NCI-H2227 (cell line): ENCODE data around the gene HSD17B11.
"Not testable (repeated sequence)": the region's sequence is repeated elsewhere in the genome, so short reads cannot be mapped to it uniquely, and the experiment has no call there.

ENCODE experiments used
- DNase-seq: peaks from one replicate; lab custom pipeline; 2025; ENCODE audit not compliant: unreplicated experiment; lab: John Stamatoyannopoulos, UW

Gene HSD17B11

GRCh38 chr4:87310691-87311335 is 80.2 kb downstream of the HSD17B11 start:
- DNase-seq: no peak

- DNase-seq: no peak
Observed at GRCh38 chr4:87309625-87310024, 81.4 kb downstream of the HSD17B11 start.

GRCh38 chr4:87306056-87306455 is 84.9 kb downstream of the HSD17B11 start:
- no peak for DNase-seq

- DNase-seq: no peak
Observed at GRCh38 chr4:87305562-87305961, 85.4 kb downstream of the HSD17B11 start.

- DNase-seq: no peak
Observed at GRCh38 chr4:87304745-87305432, 86.1 kb downstream of the HSD17B11 start.

GRCh38 chr4:87299898-87300297 is 91.1 kb downstream of the HSD17B11 start:
- DNase-seq: no peak

- no peak for DNase-seq
Observed at GRCh38 chr4:87298362-87298761, 92.6 kb downstream of the HSD17B11 start.

- not testable (repeated sequence) for DNase-seq
Observed at GRCh38 chr4:87294911-87295310, 96.1 kb downstream of the HSD17B11 start.

GRCh38 chr4:87293889-87294288 is 97.1 kb downstream of the HSD17B11 start:
- not testable (repeated sequence) for DNase-seq

GRCh38 chr4:87286970-87287369 is 104.0 kb downstream of the HSD17B11 start:
- DNase-seq: no peak
